ENCODE measurements around the gene PEAK3.

DNA sequence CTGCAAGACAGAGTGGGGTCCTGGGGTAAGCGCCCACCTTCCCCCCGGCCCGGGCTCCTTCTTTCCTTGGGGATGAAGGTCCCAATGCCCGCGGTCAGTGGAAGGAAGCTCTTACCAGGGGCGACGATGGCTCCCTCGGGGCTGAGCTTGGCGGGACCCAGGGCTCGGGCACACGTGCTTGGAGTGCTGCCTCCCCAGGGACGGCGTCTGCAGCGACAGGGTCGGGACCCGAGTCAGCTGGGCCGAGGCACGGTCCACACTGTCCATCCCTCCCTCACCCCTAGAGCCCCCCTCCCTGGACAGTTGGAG is 29.2 kb downstream of the PEAK3 start:
- no peak for TF ChIP-seq EZH2 (IDR thresholded peaks at IDR 0.05; ENCODE audit: borderline replicate concordance, low read length)
- TF ChIP-seq, protein P1, sequence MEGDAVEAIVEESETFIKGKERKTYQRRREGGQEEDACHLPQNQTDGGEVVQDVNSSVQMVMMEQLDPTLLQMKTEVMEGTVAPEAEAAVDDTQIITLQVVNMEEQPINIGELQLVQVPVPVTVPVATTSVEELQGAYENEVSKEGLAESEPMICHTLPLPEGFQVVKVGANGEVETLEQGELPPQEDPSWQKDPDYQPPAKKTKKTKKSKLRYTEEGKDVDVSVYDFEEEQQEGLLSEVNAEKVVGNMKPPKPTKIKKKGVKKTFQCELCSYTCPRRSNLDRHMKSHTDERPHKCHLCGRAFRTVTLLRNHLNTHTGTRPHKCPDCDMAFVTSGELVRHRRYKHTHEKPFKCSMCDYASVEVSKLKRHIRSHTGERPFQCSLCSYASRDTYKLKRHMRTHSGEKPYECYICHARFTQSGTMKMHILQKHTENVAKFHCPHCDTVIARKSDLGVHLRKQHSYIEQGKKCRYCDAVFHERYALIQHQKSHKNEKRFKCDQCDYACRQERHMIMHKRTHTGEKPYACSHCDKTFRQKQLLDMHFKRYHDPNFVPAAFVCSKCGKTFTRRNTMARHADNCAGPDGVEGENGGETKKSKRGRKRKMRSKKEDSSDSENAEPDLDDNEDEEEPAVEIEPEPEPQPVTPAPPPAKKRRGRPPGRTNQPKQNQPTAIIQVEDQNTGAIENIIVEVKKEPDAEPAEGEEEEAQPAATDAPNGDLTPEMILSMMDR (IDR thresholded peaks at IDR 0.05; ENCODE audit: low read length): no peak

Data from OCI-LY1 (cell line).